HG03442 (cell line): ENCODE measurements around the gene CASP12.
A peak's percentile ranks its signal among the peaks of the same experiment; 100 is the strongest.

ENCODE experiments used
- ATAC-seq: cut with Tn5 transposase; IDR thresholded peaks from one replicate; pipeline ENCODE4 v1.9.1; 2021; ENCODE audit warnings: mild to moderate bottlenecking, moderate library complexity; ENCODE audit not compliant: unreplicated experiment

The CASP12 gene

GRCh38 chr11:104892723-104893511 lies 5.3 kb downstream of the CASP12 start:
- no peak for ATAC-seq

GRCh38 chr11:104891135-104891534 lies 7.1 kb downstream of the CASP12 start:
- no peak for ATAC-seq

GRCh38 chr11:104883342-104883741 lies 14.9 kb downstream of the CASP12 start:
- ATAC-seq = no peak

GRCh38 chr11:104881117-104881794 lies 17.0 kb downstream of the CASP12 start:
- ATAC-seq = peak; percentile 38

GRCh38 chr11:104879514-104880190 lies 18.6 kb downstream of the CASP12 start:
- ATAC-seq = no peak

GRCh38 chr11:104876861-104877431 lies 21.3 kb downstream of the CASP12 start:
- ATAC-seq = no peak

- no peak for ATAC-seq
These were observed 21.9 kb downstream of the CASP12 start for GRCh38 chr11:104876324-104876723.

- ATAC-seq = no peak
These were observed 25.0 kb downstream of the CASP12 start for GRCh38 chr11:104873252-104873651.

GRCh38 chr11:104872393-104872792 lies 25.9 kb downstream of the CASP12 start:
- ATAC-seq = no peak

- no peak for ATAC-seq
These were observed 27.4 kb downstream of the CASP12 start for GRCh38 chr11:104870910-104871309.

- no peak for ATAC-seq
These were observed 31.4 kb downstream of the CASP12 start for GRCh38 chr11:104866815-104867214.

GRCh38 chr11:104858882-104859775 lies 39.1 kb downstream of the CASP12 start:
- peak; percentile 57 for ATAC-seq

GRCh38 chr11:104856607-104857006 lies 41.7 kb downstream of the CASP12 start:
- ATAC-seq = no peak

GRCh38 chr11:104855965-104856364 lies 42.3 kb downstream of the CASP12 start:
- no peak for ATAC-seq

GRCh38 chr11:104853276-104853675 lies 45.0 kb downstream of the CASP12 start:
- no peak for ATAC-seq

GRCh38 chr11:104852811-104853210 lies 45.4 kb downstream of the CASP12 start:
- no peak for ATAC-seq

GRCh38 chr11:104846216-104846615 lies 52.0 kb downstream of the CASP12 start:
- ATAC-seq = no peak

- no peak for ATAC-seq
These were observed 53.8 kb downstream of the CASP12 start for GRCh38 chr11:104844451-104844850.

GRCh38 chr11:104843150-104843836 lies 55.0 kb downstream of the CASP12 start:
- no peak for ATAC-seq

GRCh38 chr11:104841973-104842525 lies 56.2 kb downstream of the CASP12 start:
- ATAC-seq = no peak
